HG03159 (cell line): ENCODE measurements around the gene PDK2.
A peak's percentile ranks its signal among the peaks of the same experiment; 100 is the strongest.

Source experiments
- ATAC-seq: cut with Tn5 transposase; IDR thresholded peaks from one replicate; pipeline ENCODE4 v1.9.1; 2021; ENCODE audit warnings: mild to moderate bottlenecking, moderate library complexity; ENCODE audit not compliant: unreplicated experiment

Gene PDK2

DNA sequence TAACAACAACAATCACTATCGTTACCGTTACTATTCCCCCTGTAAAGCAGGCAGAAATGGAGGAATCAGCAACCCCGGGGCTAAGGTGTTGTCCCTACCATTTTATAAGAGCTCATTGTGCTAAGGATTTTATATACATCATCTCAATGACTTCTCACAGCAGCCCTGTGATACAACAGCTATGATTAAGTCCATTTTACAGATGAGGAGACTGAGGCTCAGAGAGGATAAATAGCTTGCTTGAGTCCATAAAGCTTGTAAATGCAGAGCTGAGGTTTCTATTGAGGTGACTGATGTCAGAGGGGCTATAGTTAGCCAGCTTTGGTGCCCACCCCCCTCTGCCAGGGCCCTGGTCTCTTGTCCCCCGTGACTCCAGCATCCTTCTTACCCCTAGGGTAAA lies 16.7 kb upstream of the PDK2 start:
- ATAC-seq, result no peak

DNA sequence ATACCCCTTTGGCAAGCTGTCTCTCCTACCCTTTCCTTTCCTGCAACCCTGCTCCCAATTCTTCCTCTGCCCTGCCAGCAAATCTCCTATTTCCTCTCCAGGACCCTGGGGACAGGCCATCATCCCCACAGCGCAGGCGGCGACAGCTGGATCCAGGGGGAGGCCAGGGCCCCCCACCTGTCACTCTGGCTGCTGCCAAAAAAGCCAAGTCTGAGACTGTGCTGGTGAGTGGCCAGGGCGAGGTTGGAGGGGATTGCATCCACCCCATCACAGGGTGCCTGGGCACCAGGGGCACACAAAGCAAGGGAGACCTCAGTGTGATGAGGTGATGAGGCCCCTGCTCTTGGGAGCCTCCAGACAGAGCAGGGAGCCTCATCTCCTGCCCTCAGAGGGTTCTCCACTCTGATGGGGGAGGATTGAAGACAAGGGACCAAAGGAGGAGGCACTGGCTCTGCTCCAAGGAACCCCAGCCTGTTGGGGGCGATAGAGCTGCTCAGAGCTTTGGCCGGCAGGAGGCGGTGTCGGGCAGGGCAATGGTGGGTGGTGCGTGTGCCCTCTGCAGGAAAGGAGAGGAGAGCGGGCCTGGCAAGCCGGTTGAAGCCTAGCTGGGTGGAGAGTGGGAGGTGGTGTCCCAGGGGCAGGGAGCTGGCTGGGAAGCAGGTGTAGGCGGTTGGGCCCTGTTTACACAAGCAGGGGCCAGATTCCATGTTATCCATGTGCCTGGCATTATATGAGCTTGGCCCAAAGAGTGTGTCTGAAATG lies 15.6 kb upstream of the PDK2 start:
- ATAC-seq, result no peak

DNA sequence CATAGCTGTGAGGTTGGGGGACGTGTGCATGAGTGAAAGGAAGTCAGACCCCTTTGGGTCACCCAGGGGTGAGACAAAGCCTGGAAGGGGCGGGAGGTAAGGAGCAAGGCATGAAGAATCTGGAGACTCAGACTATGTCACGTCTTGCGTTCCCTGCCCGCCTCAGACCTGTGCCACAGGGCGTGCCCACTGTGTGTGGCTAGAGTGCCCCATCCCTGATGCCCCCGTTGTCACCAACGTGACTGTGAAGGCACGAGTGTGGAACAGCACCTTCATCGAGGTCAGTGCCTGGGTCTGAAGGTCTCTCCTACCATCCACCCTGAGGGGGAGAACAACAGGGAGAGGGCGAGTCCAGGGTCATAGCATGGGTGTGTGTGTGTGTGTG lies 15.1 kb upstream of the PDK2 start:
- ATAC-seq, result no peak

DNA sequence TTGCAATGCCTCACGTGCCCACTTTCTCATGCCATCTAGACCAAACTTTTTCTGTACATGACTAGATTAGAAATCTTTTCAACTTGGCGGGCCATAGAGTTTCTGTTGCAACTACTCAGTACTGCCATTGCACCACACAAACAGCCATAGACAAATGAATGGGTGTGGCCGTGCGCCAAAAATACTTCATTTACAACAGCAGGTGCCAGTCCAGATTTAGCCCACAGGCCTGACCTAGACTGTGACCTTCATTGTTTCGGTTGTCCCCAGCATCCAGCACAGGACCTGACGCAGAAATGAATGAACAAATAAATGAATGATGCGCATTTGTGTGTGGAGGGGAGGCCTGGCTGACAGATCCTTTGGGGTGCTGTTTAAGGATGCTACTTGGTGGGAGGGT lies 14.3 kb upstream of the PDK2 start:
- no peak for ATAC-seq

DNA sequence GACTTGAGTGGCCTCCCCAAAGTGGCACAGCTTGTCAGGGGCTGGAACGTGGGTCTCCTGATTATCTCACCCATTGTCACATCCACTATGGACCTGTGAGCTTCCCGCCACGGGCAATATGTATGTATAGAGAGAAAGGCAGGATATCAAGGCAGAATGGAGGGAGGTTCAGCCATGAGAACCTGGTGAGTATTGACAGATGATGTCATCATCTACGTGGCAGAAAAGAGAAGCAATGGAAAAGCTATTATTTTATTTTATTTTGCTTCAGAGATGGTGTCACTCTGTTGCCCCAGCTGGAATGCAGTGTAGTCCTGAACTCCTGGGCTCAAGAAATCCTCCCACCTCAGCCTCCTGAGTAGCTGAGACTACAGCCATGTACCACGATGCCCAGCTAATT lies 13.4 kb upstream of the PDK2 start:
- ATAC-seq, result no peak

DNA sequence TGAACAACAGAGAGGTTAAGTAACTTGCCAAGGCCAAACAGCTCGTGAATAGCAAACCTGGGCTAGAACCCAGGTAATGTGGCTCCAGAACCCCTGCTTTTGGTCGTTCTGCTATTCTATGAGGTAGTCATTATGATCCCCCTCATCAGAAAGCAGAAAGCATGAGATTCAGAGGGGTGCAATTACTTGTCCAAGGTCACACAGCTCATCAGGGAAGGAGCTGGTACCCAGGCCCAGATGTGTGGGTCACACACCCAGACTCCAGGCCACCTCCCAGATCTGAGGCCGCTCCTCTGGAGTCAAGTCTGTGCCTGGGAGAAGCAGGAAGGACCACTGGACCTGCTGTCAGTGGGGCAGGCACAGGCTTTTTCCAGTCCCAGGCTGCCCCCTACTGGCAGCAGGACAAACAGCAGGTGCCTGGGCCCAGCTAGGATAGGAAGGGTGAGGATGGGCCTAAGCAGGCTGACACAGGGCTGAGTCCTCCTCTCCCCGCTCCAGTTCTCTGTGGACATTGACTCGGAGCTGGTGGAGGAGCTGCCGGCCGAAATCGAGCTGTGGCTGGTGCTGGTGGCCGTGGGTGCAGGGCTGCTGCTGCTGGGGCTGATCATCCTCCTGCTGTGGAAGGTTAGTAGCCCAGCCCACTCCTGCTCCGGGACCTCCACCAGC lies 7.8 kb upstream of the PDK2 start:
- ATAC-seq, result peak; percentile 76

DNA sequence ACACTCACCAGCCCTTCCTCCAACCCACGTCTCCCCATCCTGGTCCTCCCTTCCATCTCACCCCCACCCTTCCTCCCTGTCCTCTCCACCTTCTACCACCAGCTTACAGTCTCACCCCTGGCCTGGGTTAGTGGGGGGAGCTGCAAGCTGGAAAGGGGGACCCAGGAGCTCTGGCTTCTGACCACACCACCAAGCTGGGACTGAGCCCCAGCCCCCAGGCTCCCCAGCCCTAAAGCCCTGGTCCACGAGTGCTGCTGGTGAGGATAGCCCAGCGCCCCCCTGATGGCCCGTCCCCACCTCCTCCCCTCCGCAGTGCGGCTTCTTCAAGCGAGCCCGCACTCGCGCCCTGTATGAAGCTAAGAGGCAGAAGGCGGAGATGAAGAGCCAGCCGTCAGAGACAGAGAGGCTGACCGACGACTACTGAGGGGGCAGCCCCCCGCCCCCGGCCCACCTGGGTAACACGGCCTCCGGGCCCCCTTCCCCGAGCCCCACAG lies 7.2 kb upstream of the PDK2 start:
- ATAC-seq, result no peak

DNA sequence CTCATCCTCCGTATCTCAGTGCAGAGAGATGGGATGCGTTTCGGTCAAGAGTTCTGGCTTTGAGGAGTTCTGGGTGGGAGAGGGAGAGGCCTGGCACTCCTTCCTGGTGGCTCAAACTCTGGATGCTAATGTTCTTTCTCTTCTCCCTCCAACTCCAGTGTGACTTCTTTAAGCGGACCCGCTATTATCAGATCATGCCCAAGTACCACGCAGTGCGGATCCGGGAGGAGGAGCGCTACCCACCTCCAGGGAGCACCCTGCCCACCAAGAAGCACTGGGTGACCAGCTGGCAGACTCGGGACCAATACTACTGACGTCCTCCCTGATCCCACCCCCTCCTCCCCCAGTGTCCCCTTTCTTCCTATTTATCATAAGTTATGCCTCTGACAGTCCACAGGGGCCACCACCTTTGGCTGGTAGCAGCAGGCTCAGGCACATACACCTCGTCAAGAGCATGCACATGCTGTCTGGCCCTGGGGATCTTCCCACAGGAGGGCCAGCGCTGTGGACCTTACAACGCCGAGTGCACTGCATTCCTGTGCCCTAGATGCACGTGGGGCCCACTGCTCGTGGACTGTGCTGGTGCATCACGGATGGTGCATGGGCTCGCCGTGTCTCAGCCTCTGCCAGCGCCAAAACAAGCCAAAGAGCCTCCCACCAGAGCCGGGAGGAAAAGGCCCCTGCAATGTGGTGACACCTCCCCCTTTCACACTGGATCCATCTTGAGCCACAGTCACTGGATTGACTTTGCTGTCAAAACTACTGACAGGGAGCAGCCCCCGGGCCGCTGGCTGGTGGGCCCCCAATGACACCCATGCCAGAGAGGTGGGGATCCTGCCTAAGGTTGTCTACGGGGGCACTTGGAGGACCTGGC lies 6.0 kb upstream of the PDK2 start:
- ATAC-seq, result no peak

DNA sequence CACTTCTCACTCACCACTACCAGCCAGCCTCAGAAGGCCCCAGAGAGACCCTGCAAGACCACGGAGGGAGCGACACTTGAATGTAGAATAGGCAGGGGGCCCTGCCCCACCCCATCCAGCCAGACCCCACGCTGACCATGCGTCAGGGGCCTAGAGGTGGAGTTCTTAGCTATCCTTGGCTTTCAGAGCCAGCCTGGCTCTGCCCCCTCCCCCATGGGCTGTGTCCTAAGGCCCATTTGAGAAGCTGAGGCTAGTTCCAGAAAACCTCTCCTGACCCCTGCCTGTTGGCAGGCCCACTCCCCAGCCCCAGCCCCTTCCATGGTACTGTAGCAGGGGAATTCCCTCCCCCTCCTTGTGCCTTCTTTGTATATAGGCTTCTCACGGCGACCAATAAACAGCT lies 5.1 kb upstream of the PDK2 start:
- ATAC-seq, result no peak

DNA sequence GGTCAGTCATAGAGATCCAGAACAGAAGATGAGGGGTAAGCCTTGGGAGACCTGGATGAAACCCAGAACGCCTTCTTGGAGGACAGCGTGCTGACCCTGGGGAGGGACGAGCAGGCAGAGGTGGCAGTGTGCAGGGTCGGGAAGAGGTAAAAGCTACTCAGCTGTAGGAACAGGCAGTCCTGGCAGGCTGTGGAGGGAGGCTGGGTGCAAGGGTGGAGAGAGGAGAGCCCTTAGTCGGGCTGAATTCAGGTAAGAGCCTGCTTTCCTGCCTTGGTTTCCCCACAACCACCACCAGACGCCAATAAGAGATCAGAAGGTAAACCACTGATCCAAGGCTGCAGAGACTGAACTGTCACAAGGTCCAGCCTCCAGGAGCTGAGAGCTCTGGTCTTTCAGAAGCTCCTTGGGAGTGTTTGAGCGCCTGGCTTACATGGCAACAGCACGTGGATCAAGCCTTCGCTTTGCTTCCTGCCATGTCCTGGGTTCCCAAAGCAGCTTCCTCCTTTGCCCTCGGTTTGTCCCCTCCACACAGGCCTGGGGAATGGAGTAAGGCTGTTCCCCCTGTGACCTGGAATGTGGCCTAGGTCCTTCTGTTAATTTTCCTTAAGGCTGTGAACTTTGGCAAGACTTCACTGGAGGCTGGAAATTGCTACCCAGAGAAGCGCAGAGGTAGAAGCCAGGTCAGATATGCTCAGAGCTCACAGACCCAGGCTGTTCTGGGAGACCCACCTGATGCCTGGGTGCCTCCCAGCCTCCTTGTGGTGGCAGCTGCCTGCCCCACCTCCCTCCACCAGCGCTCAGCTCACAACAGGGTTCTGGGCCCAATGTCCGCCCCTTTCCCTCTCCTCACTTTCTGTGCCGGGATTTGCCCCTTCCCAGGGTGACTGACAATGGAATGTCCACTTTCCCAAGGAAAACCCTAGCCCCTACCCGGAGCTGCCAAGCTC lies 3.9 kb upstream of the PDK2 start:
- no peak for ATAC-seq

DNA sequence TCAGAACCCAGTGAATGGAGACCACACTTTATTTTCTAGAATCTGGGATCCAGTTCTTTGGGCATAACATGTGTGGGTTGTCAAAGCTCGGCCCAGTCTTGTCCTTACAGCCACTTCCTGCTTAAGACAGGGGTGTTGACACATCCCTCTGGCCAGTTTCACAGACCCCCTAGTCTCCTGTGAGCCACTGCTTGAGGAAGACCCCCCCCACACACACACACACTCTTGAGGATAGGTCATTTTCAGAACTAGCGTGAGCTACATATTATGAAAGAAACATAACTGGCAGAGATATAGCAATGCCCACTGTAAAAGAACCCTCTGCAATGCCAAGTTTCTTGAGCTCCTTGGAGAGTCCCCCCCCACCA lies 3.2 kb upstream of the PDK2 start:
- ATAC-seq, result no peak

DNA sequence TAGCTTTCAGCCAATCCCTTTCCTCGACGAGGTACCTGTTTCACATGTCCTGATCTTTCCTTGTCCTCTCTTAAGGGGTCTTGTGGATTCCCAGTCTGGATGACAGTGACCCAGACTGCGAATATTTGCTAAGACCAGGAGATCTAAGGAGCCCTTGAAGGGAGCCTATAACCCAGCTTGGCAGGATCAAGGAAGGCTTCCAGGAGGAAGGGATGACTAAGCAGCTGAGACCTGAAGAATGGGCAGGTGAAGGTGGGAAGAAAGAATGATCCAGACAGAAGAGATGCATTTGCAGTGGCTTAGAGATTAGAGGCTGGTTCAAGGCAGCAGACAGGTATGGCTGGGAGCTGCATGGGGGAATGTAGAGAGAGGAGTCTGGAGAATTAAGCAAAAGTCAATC lies 1.9 kb upstream of the PDK2 start:
- ATAC-seq, result no peak

DNA sequence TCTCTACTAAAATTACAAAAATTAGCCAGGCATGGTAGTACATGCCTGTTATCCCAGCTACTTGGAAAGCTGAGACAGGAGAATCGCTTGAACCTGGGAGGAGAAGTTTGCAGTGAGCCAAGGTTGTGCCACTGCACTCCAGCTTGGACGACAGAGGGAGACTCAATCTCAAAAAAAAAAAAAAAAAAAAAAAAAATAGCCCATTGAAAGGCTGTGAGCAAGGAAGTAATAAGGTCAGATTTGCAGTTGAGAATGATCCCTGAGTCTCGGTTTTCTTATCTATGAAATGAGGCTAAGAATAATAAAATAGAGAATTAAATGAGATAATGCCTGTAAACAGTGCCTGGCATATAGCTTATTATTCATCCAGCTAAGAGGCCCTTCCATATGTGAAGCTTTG lies 1.3 kb upstream of the PDK2 start:
- ATAC-seq, result no peak

DNA sequence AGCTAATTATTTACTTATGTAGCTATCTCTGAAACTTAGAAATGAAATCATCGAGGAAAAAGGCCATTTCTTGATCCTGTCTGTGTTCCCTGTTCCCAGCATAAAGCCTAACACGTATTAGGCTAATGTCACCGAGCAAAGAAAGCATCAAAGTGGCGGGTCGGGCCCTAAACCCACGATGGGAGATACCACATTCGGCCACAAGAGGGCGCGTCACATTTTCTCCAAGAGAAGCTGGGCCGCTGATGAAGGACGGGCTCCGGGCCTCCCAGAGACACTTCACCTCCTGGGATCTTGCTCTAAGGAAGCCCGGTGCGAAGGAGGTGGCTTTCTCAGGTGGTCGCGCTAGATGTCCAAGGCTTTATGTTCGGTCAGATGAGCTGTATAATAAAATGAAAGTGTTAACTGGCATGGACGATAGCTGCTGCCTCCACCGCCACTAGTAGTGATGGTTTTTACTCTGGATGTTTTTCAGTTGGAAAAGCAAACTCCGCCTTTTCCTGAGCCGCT lies 853 bp upstream of the PDK2 start:
- ATAC-seq, result peak; percentile 43

DNA sequence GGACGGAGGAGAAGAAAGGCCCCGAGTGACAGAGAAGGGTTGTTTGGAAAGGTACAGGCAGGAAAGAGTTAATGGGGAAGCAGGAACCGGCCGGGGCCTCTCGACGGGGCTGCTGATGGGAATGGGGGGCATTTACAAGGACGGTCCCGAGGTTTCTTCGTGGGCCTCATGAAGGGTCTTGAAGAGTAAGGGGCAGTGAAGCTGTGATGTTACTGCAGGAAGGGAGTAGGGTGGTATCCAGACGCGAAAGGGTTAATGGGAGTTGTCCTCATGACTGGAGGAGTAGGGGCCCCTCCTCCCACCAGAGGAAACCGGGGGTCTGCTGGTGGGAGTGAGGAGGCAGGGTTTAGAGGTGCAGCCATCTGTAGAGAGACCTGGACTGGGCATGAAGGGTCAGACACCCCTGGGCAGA lies 481 bp downstream of the PDK2 start:
- ATAC-seq, result no peak

DNA sequence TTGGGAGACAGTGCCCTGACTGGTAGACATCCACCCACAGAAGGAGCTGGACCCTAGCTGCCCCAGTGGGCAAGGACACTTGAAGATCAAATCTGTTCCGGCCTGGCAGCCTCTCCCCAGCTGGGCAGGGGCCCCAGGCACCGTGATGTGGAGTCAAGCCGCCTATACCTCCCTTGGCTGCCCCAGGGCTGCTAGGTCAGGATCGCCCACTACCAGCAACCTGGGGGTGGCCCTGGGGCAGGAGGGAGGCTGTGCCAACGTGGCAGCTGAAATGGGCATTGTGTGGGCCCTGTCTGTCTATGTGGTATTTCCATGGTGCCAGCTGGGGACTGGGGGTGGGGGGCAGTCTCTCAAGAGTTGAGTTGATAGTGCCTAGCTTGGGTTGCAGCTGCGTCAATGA lies 941 bp downstream of the PDK2 start:
- no peak for ATAC-seq

DNA sequence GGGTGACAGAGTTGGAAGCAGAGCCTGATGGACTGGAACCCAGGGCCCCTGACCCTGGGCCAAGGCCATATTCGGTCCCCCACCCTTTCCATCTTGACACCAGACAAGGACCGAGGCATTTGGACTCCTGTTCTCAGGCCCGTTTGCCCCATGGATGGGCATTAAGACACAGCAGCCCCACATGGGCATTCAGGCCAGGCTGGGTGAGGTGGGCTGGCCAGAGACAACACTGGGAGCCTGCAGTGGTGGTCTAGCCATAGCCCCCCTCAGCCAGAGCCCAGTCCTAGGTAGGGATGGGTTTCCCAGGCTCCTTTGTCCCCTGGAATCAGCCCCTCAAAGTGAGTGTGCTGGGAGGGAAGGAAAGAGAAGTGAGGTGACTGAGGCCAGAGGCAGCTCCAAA lies 1.6 kb downstream of the PDK2 start:
- ATAC-seq, result no peak

DNA sequence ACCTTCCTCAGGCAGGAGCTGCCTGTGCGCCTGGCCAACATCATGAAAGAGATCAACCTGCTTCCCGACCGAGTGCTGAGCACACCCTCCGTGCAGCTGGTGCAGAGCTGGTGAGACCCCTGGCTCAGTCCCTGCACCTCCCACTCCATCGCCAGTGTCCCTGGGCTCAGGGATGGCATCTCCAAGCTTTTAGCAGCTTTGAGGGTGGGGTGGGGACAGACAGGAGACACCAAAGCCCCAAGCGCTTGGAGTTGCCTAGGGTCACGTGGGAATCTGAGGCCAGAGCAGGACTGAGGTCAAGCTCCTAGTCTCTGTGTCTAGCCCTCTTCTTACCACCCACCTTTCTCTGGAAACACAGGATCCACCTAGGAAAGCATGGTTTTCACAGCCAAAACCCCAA lies 2.3 kb downstream of the PDK2 start:
- no peak for ATAC-seq

DNA sequence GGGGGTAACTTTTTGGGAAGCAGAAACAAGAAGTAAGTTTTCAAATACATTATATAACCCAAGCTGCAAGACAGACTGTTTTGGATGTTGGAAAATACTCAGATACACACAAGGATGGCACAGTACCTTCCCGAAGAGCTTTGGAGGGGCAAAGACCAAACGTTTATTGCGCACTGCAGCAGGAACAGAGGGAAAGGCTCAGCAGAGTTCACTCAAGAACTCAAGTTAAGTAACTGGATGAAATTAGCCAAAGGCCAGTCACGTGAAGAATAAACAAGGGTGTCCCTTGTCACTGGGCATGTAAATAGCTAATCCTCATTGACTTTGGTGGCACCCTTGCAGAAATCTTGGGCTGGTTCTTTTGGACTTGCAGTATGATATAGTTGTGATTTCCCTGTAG lies 2.8 kb downstream of the PDK2 start:
- no peak for ATAC-seq

DNA sequence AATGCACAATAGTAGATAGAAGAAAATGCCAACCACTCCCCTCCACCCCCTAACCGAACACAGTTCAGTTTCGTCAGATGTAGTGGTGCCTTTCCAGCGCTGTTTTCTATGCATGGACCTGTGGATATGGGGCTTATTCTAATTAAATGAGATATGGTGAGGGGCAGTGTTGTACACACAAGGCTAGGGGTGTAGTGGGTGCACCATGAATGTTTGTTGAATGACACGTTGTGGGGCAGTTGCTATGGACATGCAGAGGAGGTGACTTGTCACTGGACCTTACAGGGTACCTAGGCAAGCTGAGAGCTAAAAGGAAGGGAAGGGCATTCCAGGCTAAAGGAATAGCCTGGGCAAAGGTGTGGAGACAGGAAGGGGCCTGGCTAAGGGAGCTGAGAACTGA lies 3.4 kb downstream of the PDK2 start:
- no peak for ATAC-seq
